B cell (primary cell): ENCODE data around the gene LRRC55. TPM values are rescaled to one million over a fixed set of nuclear protein-coding genes. Genes with fewer than 3 reads are reported as not detected.

ENCODE experiments used
- ATAC-seq: fragments of 200-7000 bp; cut with Tn5 transposase; one replicate; pipeline ENCODE4 v1.10.0; 2021; ENCODE audit warnings: low read depth, mild to moderate bottlenecking, moderate number of reproducible peaks, moderate library complexity
- CTCF ChIA-PET: fragments of 350-600 bp; sonication (Branson Sonifier 250); formaldehyde crosslinking; loops from one replicate; lab custom pipeline; 2021; ENCODE audit warnings: antibody characterized with exemption, inconsistent platforms; lab: Charles Lee
- POLR2A ChIA-PET: fragments of 350-600 bp; sonication (Branson Sonifier 250); formaldehyde crosslinking; loops from one replicate; lab custom pipeline; 2021; ENCODE audit warnings: antibody characterized with exemption; lab: Charles Lee
- DNase-seq: peaks from one replicate; pipeline ENCODE4 v3.0.0; 2013
- H2AFZ ChIP-seq: 2 replicates; pipeline ENCODE4 v1.6.1; 2012; ENCODE audit warnings: mild to moderate bottlenecking, low read depth, low read length; ENCODE audit not compliant: insufficient read depth, poor library complexity, severe bottlenecking
- H3K27ac ChIP-seq, 2 donors: 1 replicate in 1 of 2; 2 replicates in 1 of 2; pipeline ENCODE4 v1.5.1; 2012 to 2013; ENCODE audit warnings: low read length in 2 of 2, mild to moderate bottlenecking in 2 of 2, moderate library complexity in 1 of 2
- H3K27me3 ChIP-seq, 4 experiments: fragments of 200-600 bp in 1 of 4; sonication (generic) in 1 of 4; replicated peaks in 1 of 4; 1 replicate in 2 of 4; 2 replicates in 2 of 4; pipeline versions ENCODE4 v1.6.1 to v1.7.0; 2013 to 2016; ENCODE audit warnings: low read length in 3 of 4, mild to moderate bottlenecking in 2 of 4, mixed read lengths in 1 of 4, moderate library complexity in 1 of 4; ENCODE audit not compliant: insufficient read depth in 4 of 4, control insufficient read depth in 3 of 4; ENCODE audit errors: control extremely low read depth in 1 of 4
- H3K36me3 ChIP-seq, 2 experiments: replicated peaks in 1 of 2; 1 replicate in 1 of 2; 2 replicates in 1 of 2; pipeline versions ENCODE4 v1.6.1 to v1.7.1; 2013; ENCODE audit warnings: low read length in 1 of 2; ENCODE audit not compliant: insufficient read depth in 2 of 2, control insufficient read depth in 1 of 2; ENCODE audit errors: control extremely low read depth in 1 of 2, extremely low read depth in 1 of 2
- H3K4me1 ChIP-seq, 2 donors: fragments of 200-600 bp in 1 of 2; sonication (generic) in 1 of 2; 1 replicate in 1 of 2; 2 replicates in 1 of 2; pipeline versions ENCODE4 v1.5.1 to v1.6.1; 2013 to 2017; ENCODE audit warnings: low read length in 2 of 2; ENCODE audit not compliant: control insufficient read depth in 2 of 2, insufficient read depth in 2 of 2
- H3K4me2 ChIP-seq: replicated peaks from 2 replicates; pipeline ENCODE3; 2012; ENCODE audit warnings: mild to moderate bottlenecking, low read depth, low read length; ENCODE audit not compliant: poor library complexity, severe bottlenecking
- H3K4me3 ChIP-seq, 5 experiments: fragments of 200-600 bp in 1 of 5; sonication (generic) in 1 of 5; 1 replicate in 3 of 5; 2 replicates in 2 of 5; pipeline versions ENCODE4 v1.5.1 to v1.7.0; 2011 to 2016; ENCODE audit warnings: low read length in 4 of 5, mild to moderate bottlenecking in 4 of 5, low read depth in 2 of 5, control low read depth in 1 of 5, moderate library complexity in 1 of 5; ENCODE audit not compliant: insufficient read depth in 1 of 5; ENCODE audit errors: control extremely low read depth in 1 of 5, extremely low read depth in 1 of 5
- H3K79me2 ChIP-seq: fragments of 200-600 bp; sonication (generic); one replicate; pipeline ENCODE4 v1.6.0; 2016; ENCODE audit warnings: low read length; ENCODE audit not compliant: control insufficient read depth, insufficient read depth
- H3K9ac ChIP-seq: fragments of 200-600 bp; sonication (generic); 2 replicates; pipeline ENCODE4 v1.6.1; 2017; ENCODE audit warnings: mild to moderate bottlenecking, low read length, moderate library complexity
- H3K9me3 ChIP-seq, 3 donors: one replicate each; pipeline versions ENCODE4 v1.6.1 to v1.7.1; 2013; ENCODE audit warnings: low read length in 2 of 3; ENCODE audit not compliant: control insufficient read depth in 2 of 3, insufficient read depth in 1 of 3; ENCODE audit errors: control extremely low read depth in 1 of 3
- H4K20me1 ChIP-seq: 2 replicates; pipeline ENCODE4 v1.6.0; 2012; ENCODE audit warnings: mild to moderate bottlenecking, low read length; ENCODE audit not compliant: insufficient read depth, control insufficient read depth, poor library complexity, severe bottlenecking
- H3K27ac Mint-ChIP-seq: one replicate; pipeline ENCODE4 v1.8.0; 2021; ENCODE audit warnings: mixed read lengths
- H3K27me3 Mint-ChIP-seq: one replicate; pipeline ENCODE4 v1.8.0; 2021; ENCODE audit warnings: mixed read lengths
- H3K4me1 Mint-ChIP-seq: one replicate; pipeline ENCODE4 v1.8.0; 2021; ENCODE audit warnings: mixed read lengths
- H3K4me3 Mint-ChIP-seq: one replicate; pipeline ENCODE4 v1.8.0; 2021; ENCODE audit warnings: mixed read lengths
- H3K9me3 Mint-ChIP-seq: one replicate; pipeline ENCODE4 v1.8.0; 2022; ENCODE audit warnings: mixed read lengths; ENCODE audit not compliant: insufficient read depth
- EZH2 ChIP-seq: IDR thresholded peaks from 2 replicates; pipeline ENCODE4 v1.6.1; 2012; ENCODE audit warnings: borderline replicate concordance, low read depth, mild to moderate bottlenecking, moderate library complexity, low read length; ENCODE audit not compliant: insufficient read depth, poor library complexity, severe bottlenecking
- WGBS: methylation state at CpG from one replicate; pipeline ENCODE4 v1.1.5; 2013; ENCODE audit warnings: missing lambda C conversion rate; ENCODE audit not compliant: insufficient coverage; 5-methylcytosine and 5-hydroxymethylcytosine counted together
- intact Hi-C: fragments of 100-400 bp; cut with micrococcal nuclease; formaldehyde crosslinking; loops from one replicate; pipeline ENCODE4 v1.10.0; 2022
- polyA plus RNA-seq: library from polyadenylated mRNA; depleted of rRNA; stranded (reverse); fragments of >200 nt; gene quantifications from 2 replicates; pipeline ENCODE4 v1.2.3, GENCODE V29; 2012
- total RNA-seq, 2 donors: library from RNA; stranded (reverse); fragments of 120-200 nt in 1 of 2; gene quantifications; 1 replicate in 1 of 2; 2 replicates in 1 of 2; pipeline versions ENCODE4 v1.2.3 to v1.2.4, GENCODE V29; 2013 to 2022
- TF ChIP-seq, protein P1 (sequence below): fragments of 200-600 bp; IDR thresholded peaks from one replicate; pipeline ENCODE4 v1.8.0; 2022; ENCODE audit warnings: antibody characterized with exemption, mild to moderate bottlenecking

The LRRC55 gene
- total and polyA plus RNA-seq, 2 donors (not counting 1 experiment from before 2014, with no cell fraction given) = not detected

DNA sequence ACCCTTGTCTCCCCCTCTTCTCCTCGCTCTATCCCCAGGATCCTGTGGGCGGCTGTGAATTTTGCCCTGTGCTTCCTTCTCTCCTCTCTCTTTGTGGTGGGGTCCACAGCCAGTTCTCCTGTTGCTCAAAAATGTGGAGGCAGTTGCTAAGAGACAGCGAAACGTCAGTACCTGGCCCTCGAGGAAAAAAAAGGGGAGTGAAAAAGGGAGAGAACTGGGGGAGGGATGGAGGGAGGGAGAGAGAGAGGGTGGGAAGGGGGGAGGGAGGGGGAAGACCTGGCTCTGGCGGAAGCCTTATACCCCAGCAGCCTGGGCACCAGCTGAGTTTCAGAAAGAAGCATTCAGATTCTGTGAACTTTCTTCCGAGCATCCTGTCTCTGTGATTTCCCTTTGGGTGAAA, 2.1 kb upstream of the LRRC55 start:
- Mint-ChIP-seq H3K4me3 (no peak overlapping the region), H3K27me3 (peaks cover 40% of the 10 kb centered on the region), H3K4me1 (no peaks in the 10 kb centered on the region), H3K27ac (no peak overlapping the region), H3K9me3 (no peaks in the 10 kb centered on the region)
- H3K9me3 ChIP-seq = peaks cover 0 to 14% (median 1%) of the 10 kb centered on the region in 3 donors
- H3K4me3 ChIP-seq = no peak overlapping the region
- H3K27me3 ChIP-seq = peaks cover 0 to 20% (median 6%) of the 10 kb centered on the region in 4 experiments
- no peak overlapping the region for H3K4me2 ChIP-seq
- H3K36me3 ChIP-seq = no peaks in the 10 kb centered on the region
- H2AFZ ChIP-seq = peak overlapping the region; percentile 19
- no peak for DNase-seq
- no peak for ATAC-seq
- ChIA-PET CTCF (no interaction called here), POLR2A (no interaction called here)
- H3K79me2 ChIP-seq = no peaks in the 10 kb centered on the region
- no peak for TF ChIP-seq EZH2
- TF ChIP-seq, protein P1, sequence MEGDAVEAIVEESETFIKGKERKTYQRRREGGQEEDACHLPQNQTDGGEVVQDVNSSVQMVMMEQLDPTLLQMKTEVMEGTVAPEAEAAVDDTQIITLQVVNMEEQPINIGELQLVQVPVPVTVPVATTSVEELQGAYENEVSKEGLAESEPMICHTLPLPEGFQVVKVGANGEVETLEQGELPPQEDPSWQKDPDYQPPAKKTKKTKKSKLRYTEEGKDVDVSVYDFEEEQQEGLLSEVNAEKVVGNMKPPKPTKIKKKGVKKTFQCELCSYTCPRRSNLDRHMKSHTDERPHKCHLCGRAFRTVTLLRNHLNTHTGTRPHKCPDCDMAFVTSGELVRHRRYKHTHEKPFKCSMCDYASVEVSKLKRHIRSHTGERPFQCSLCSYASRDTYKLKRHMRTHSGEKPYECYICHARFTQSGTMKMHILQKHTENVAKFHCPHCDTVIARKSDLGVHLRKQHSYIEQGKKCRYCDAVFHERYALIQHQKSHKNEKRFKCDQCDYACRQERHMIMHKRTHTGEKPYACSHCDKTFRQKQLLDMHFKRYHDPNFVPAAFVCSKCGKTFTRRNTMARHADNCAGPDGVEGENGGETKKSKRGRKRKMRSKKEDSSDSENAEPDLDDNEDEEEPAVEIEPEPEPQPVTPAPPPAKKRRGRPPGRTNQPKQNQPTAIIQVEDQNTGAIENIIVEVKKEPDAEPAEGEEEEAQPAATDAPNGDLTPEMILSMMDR = no peak
- no peaks in the 10 kb centered on the region for H4K20me1 ChIP-seq
- H3K4me1 ChIP-seq = no peaks in the 10 kb centered on the region
- 40% methylated on average over 7 of the region's 7 CpGs for WGBS
- intact Hi-C loops = no loop called here
- no peak overlapping the region for H3K27ac ChIP-seq
- H3K9ac ChIP-seq = no peak overlapping the region

GRCh38 chr11:57180081-57180561, 1.6 kb upstream of the LRRC55 start:
- DNase-seq (no peak), ATAC-seq (no peak)
- no peaks in the 10 kb centered on the region for H4K20me1 ChIP-seq
- H3K4me1 ChIP-seq = no peaks in the 10 kb centered on the region
- H3K4me3 Mint-ChIP-seq = no peak overlapping the region
- ChIA-PET POLR2A (no interaction called here), CTCF (no interaction called here)
- peaks cover 0 to 20% (median 6%) of the 10 kb centered on the region in 4 experiments for H3K27me3 ChIP-seq
- H3K4me1 Mint-ChIP-seq = no peaks in the 10 kb centered on the region
- no peaks in the 10 kb centered on the region for H3K9me3 Mint-ChIP-seq
- H3K27me3 Mint-ChIP-seq = peaks cover 38% of the 10 kb centered on the region
- H3K36me3 ChIP-seq = no peaks in the 10 kb centered on the region
- H3K27ac ChIP-seq = no peak overlapping the region
- TF ChIP-seq, protein P1 = no peak
- TF ChIP-seq EZH2 = no peak
- H3K4me2 ChIP-seq = no peak overlapping the region
- peak overlapping the region; percentile 19 for H2AFZ ChIP-seq
- WGBS = 9% methylated on average over 24 of the region's 24 CpGs
- H3K9me3 ChIP-seq = peaks cover 0 to 14% (median 1%) of the 10 kb centered on the region in 3 donors
- H3K27ac Mint-ChIP-seq = no peak overlapping the region
- H3K79me2 ChIP-seq = no peaks in the 10 kb centered on the region
- intact Hi-C loops = no loop called here
- H3K4me3 ChIP-seq = no peak overlapping the region
- no peak overlapping the region for H3K9ac ChIP-seq
